Stimulated activated CD4-positive, alpha-beta T cell treated with anti-CD3 and anti-CD28 coated beads, Interleukin-1b, Interleukin-23, amount 100 ng/mL, for 4 hours (primary cell): ENCODE results near the gene DPY30.
"Not testable (repeated sequence)": the region's sequence is repeated elsewhere in the genome, so short reads cannot be mapped to it uniquely, and the experiment has no call there.

ENCODE experiments used
- DNase-seq, 2 donors: peaks; one replicate each; pipeline ENCODE4 v3.0.0-alpha.2; 2020; ENCODE audit warnings: low read depth in 2 of 2

DPY30 gene

GRCh38 chr2:32039447-32040219 lies at the start of gene DPY30:
Gene DPY30, minus strand, starts transcription at chr2:32039805. Its CDS starts 349 bp downstream, at chr2:32039456.
- peak; percentile 82 to 88 for DNase-seq

- no peak for DNase-seq
Observed at GRCh38 chr2:32074134-32074506, 34.5 kb upstream of the DPY30 start.

- no peak for DNase-seq
Observed at GRCh38 chr2:32067549-32067948, 27.9 kb upstream of the DPY30 start.

- no peak for DNase-seq
Observed at GRCh38 chr2:32064713-32065112, 25.1 kb upstream of the DPY30 start.

- no peak for DNase-seq
Observed at GRCh38 chr2:32064021-32064601, 24.5 kb upstream of the DPY30 start.

- DNase-seq: peak; percentile 96 to 97
Observed at GRCh38 chr2:32063310-32064020, 23.9 kb upstream of the DPY30 start, which contains the start of gene SPAST. Gene SPAST, plus strand, starts transcription at chr2:32063556. Its CDS starts 276 bp downstream, at chr2:32063832.

GRCh38 chr2:32061973-32062861 lies 22.6 kb upstream of the DPY30 start:
- no peak for DNase-seq

GRCh38 chr2:32061430-32061829 lies 21.8 kb upstream of the DPY30 start:
- DNase-seq: no peak

GRCh38 chr2:32060266-32060665 lies 20.7 kb upstream of the DPY30 start:
- DNase-seq: no peak

GRCh38 chr2:32058130-32058529 lies 18.5 kb upstream of the DPY30 start:
- no peak for DNase-seq

- not testable (repeated sequence) for DNase-seq
Observed at GRCh38 chr2:32054583-32054982, 15.0 kb upstream of the DPY30 start.

GRCh38 chr2:32051836-32052439 lies 12.3 kb upstream of the DPY30 start:
- no peak for DNase-seq

GRCh38 chr2:32043561-32043960 lies 4.0 kb upstream of the DPY30 start:
- no peak for DNase-seq

GRCh38 chr2:32034198-32034887 lies 5.3 kb downstream of the DPY30 start:
- DNase-seq: not testable (repeated sequence)

GRCh38 chr2:32018789-32019482 lies 20.7 kb downstream of the DPY30 start:
- DNase-seq: not testable (repeated sequence)

GRCh38 chr2:32012872-32013271 lies 26.7 kb downstream of the DPY30 start:
- no peak for DNase-seq

- DNase-seq: no peak
Observed at GRCh38 chr2:32011485-32011960, 28.1 kb downstream of the DPY30 start.

- peak; percentile 85 to 93 for DNase-seq
Observed at GRCh38 chr2:32010670-32011484, 28.7 kb downstream of the DPY30 start, which contains the start of gene MEMO1. Gene MEMO1, minus strand, starts transcription at chr2:32011008. Its CDS starts 761 bp downstream, at chr2:32010247.

GRCh38 chr2:32010280-32010669 lies 29.3 kb downstream of the DPY30 start:
- DNase-seq: peak; percentile 37 to 53
